ENCODE measurements around the gene THNSL1.

DNA sequence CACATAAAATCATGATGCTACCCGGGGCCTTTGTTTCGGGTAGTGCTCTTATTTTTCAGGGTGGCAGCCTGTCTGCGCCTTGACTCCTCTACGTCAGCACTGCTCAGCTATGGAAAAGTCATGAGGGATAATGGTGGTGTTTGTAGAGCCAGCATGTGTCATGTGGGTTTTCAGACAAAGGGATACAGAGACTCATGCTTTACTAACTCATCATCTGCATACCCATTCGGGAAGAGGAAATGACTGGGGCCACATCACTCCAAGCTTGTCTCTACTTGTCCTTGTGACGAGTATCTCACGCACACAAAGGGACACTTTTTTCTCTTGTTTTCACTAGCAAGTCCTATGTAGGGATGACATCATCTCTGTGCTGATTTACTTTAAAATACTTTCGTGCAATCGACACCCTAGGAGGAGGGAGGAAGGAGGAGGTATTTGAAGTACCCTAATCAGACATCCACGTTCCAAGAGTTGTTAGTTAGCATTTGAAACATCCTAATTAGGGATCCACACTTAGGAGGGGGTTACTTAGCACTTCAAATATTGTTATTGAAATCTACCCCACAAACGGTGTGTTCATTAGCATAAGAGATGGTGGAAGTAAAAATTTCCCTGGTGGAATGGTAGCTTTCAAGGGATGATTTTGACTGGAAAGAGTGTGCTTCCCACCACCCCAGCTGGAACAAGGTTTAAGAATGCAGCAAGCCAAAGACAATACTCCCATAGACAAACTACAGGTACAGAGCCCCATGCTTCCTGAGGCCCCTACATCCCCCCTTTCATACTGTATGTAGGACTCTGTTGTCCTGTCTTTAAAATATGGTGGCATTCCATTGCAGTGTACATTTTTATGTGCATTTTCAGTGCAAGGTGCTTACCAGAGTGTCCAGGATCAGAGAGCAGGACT is 52.0 kb downstream of the THNSL1 start:
- TF ChIP-seq CTCF (IDR thresholded peaks at IDR 0.05; ENCODE audit: low read depth, low read length): no peak
- TF ChIP-seq EZH2phosphoT487 (IDR thresholded peaks at IDR 0.05; ENCODE audit: low read depth): no peak

Measured in OCI-LY3 (cell line).